ENCODE results near the gene STRN3.

- TF ChIP-seq POLR2AphosphoS5 (IDR thresholded peaks at IDR 0.05; ENCODE audit: borderline replicate concordance, low read depth, low read length) (no peak), EZH2 (IDR thresholded peaks at IDR 0.05) (no peak)
These were observed 110.6 kb downstream of the STRN3 start for GRCh38 chr14:30915596-30915995.
